KMS-11 (cell line): ENCODE measurements around the gene TTC34.

Experiments used
- H2AFZ ChIP-seq: fragments of 200-600 bp; sonication (generic); 2 replicates; pipeline ENCODE4 v1.6.1; 2016; ENCODE audit warnings: antibody characterized with exemption, mixed run types, low read depth
- H3K27ac ChIP-seq: fragments of 200-600 bp; sonication (generic); 2 replicates; pipeline ENCODE4 v1.6.1; 2016; ENCODE audit warnings: mild to moderate bottlenecking, mixed run types
- H3K27me3 ChIP-seq: fragments of 200-600 bp; sonication (generic); 2 replicates; pipeline ENCODE4 v1.6.1; 2017; ENCODE audit warnings: mild to moderate bottlenecking, low read depth, mixed run types, moderate library complexity; ENCODE audit not compliant: insufficient read depth
- H3K36me3 ChIP-seq: fragments of 200-600 bp; sonication (generic); 2 replicates; pipeline ENCODE4 v1.6.1; 2017; ENCODE audit warnings: mild to moderate bottlenecking, mixed run types; ENCODE audit not compliant: insufficient read depth
- H3K4me1 ChIP-seq: fragments of 200-600 bp; sonication (generic); 2 replicates; pipeline ENCODE4 v1.6.1; 2016; ENCODE audit warnings: mild to moderate bottlenecking, low read depth, mixed run types; ENCODE audit not compliant: poor library complexity, severe bottlenecking
- H3K4me2 ChIP-seq: fragments of 200-600 bp; sonication (generic); 2 replicates; pipeline ENCODE4 v1.7.0; 2016; ENCODE audit warnings: mild to moderate bottlenecking, mixed run types
- H3K4me3 ChIP-seq: fragments of 200-600 bp; sonication (generic); IDR thresholded peaks from 2 replicates; pipeline ENCODE4 v1.6.1; 2017; ENCODE audit warnings: low read depth, low read length, mixed read lengths; ENCODE audit not compliant: insufficient read depth
- H3K79me2 ChIP-seq: fragments of 200-600 bp; sonication (generic); 2 replicates; pipeline ENCODE4 v1.6.1; 2016; ENCODE audit warnings: low read depth, mixed run types; ENCODE audit not compliant: insufficient read depth
- H3K9ac ChIP-seq: fragments of 200-600 bp; sonication (generic); 2 replicates; pipeline ENCODE4 v1.6.1; 2016; ENCODE audit warnings: mild to moderate bottlenecking, mixed run types
- H4K20me1 ChIP-seq: fragments of 200-600 bp; sonication (generic); 2 replicates; pipeline ENCODE4 v1.6.1; 2016; ENCODE audit warnings: mild to moderate bottlenecking, mixed run types; ENCODE audit not compliant: insufficient read depth
- CTCF ChIP-seq: fragments of 200-600 bp; sonication (generic); conservative IDR thresholded peaks from 2 replicates; pipeline ENCODE4 v1.6.1; 2017; ENCODE audit warnings: low read depth, mild to moderate bottlenecking, antibody characterized with exemption, low read length, moderate library complexity, mixed read lengths

Gene TTC34

GRCh38 chr1:2607641-2608091 lies 193.8 kb downstream of the TTC34 start:
- no peaks in the 10 kb centered on the region for H4K20me1 ChIP-seq
- no peak for TF ChIP-seq CTCF
- H3K27me3 ChIP-seq, result peaks cover 68% of the 10 kb centered on the region
- H3K4me1 ChIP-seq, result no peaks in the 10 kb centered on the region
- H3K79me2 ChIP-seq, result no peaks in the 10 kb centered on the region
- H3K9ac ChIP-seq, result no peak overlapping the region
- no peak overlapping the region for H3K4me2 ChIP-seq
- no peak overlapping the region for H2AFZ ChIP-seq
- no peak overlapping the region for H3K4me3 ChIP-seq
- H3K27ac ChIP-seq, result no peak overlapping the region
- H3K36me3 ChIP-seq, result no peaks in the 10 kb centered on the region

- H2AFZ ChIP-seq, result no peak overlapping the region
- no peaks in the 10 kb centered on the region for H3K36me3 ChIP-seq
- no peak overlapping the region for H3K9ac ChIP-seq
- no peak for TF ChIP-seq CTCF
- no peak overlapping the region for H3K27ac ChIP-seq
- no peaks in the 10 kb centered on the region for H3K4me1 ChIP-seq
- H4K20me1 ChIP-seq, result no peaks in the 10 kb centered on the region
- H3K4me3 ChIP-seq, result no peak overlapping the region
- peaks cover 72% of the 10 kb centered on the region for H3K27me3 ChIP-seq
- H3K79me2 ChIP-seq, result no peaks in the 10 kb centered on the region
- H3K4me2 ChIP-seq, result no peak overlapping the region
Measured at GRCh38 chr1:2606881-2607621, 194.4 kb downstream of the TTC34 start.

GRCh38 chr1:2606396-2606880 lies 195.1 kb downstream of the TTC34 start:
- H3K27me3 ChIP-seq, result peaks cover 76% of the 10 kb centered on the region
- H3K4me3 ChIP-seq, result no peak overlapping the region

More at GRCh38 chr1:2606396-2606880, 195.1 kb downstream of the TTC34 start:
- Histone ChIP-seq H2AFZ (no peak overlapping the region), H3K9ac (no peak overlapping the region), H3K79me2 (no peaks in the 10 kb centered on the region), H3K4me2 (no peak overlapping the region), H4K20me1 (no peaks in the 10 kb centered on the region), H3K4me1 (no peaks in the 10 kb centered on the region), H3K27ac (no peak overlapping the region), H3K36me3 (no peaks in the 10 kb centered on the region)
- no peak for TF ChIP-seq CTCF
